Loucy (cell line): Measurements from ENCODE around the gene MRPL18.

Experiments
- H2AFZ ChIP-seq: fragments of 200-600 bp; sonication (generic); 2 replicates; pipeline ENCODE4 v1.6.0; 2016; ENCODE audit warnings: antibody characterized with exemption, mild to moderate bottlenecking, low read length, moderate library complexity
- H3F3A ChIP-seq: fragments of 200-600 bp; 2 replicates; pipeline ENCODE4 v1.6.0; 2016; ENCODE audit warnings: antibody characterized with exemption, low read depth, mild to moderate bottlenecking
- H3K27me3 ChIP-seq: fragments of 200-600 bp; sonication (generic); 2 replicates; pipeline ENCODE4 v1.6.1; 2014; ENCODE audit warnings: low read length, mild to moderate bottlenecking; ENCODE audit not compliant: insufficient read depth, poor library complexity, severe bottlenecking
- H3K36me3 ChIP-seq: fragments of 200-600 bp; sonication (generic); 2 replicates; pipeline ENCODE4 v1.6.1; 2016; ENCODE audit warnings: low read length; ENCODE audit not compliant: insufficient read depth
- H3K4me1 ChIP-seq: fragments of 200-600 bp; sonication (generic); 2 replicates; pipeline ENCODE4 v1.5.1; 2014; ENCODE audit warnings: low read length, mild to moderate bottlenecking; ENCODE audit not compliant: insufficient read depth, poor library complexity, severe bottlenecking
- H3K4me2 ChIP-seq: fragments of 200-600 bp; sonication (generic); 2 replicates; pipeline ENCODE4 v1.6.0; 2014; ENCODE audit warnings: antibody characterized with exemption, low read length, low read depth, mild to moderate bottlenecking; ENCODE audit not compliant: poor library complexity, severe bottlenecking
- H3K4me3 ChIP-seq: fragments of 200-600 bp; sonication (generic); 2 replicates; pipeline ENCODE4 v1.5.1; 2014; ENCODE audit warnings: low read length, mild to moderate bottlenecking, mixed read lengths; ENCODE audit not compliant: poor library complexity, severe bottlenecking
- H3K79me2 ChIP-seq: fragments of 200-600 bp; sonication (generic); 2 replicates; pipeline ENCODE4 v1.6.1; 2014; ENCODE audit warnings: low read length; ENCODE audit not compliant: insufficient read depth
- H3K9ac ChIP-seq: fragments of 200-600 bp; sonication (generic); 2 replicates; pipeline ENCODE4 v1.6.0; 2014; ENCODE audit warnings: mild to moderate bottlenecking, low read depth, low read length, moderate library complexity; ENCODE audit not compliant: poor library complexity, severe bottlenecking
- H3K9me2 ChIP-seq: fragments of 200-600 bp; sonication (generic); replicated peaks from 2 replicates; pipeline ENCODE4 v1.6.1; 2016; ENCODE audit warnings: low read depth, low read length, mixed read lengths
- H3K9me3 ChIP-seq: fragments of 200-600 bp; sonication (generic); 2 replicates; pipeline ENCODE4 v1.6.1; 2014; ENCODE audit warnings: mild to moderate bottlenecking, antibody characterized with exemption, low read length, low read depth; ENCODE audit not compliant: insufficient read depth
- H4K20me1 ChIP-seq: fragments of 200-600 bp; sonication (generic); 2 replicates; pipeline ENCODE4 v1.6.0; 2014; ENCODE audit warnings: antibody characterized with exemption, low read length, mild to moderate bottlenecking; ENCODE audit not compliant: insufficient read depth, poor library complexity, severe bottlenecking
- EZH2phosphoT487 ChIP-seq: fragments of 200-600 bp; IDR thresholded peaks from 2 replicates; pipeline ENCODE4 v1.6.1; 2018; ENCODE audit warnings: antibody characterized with exemption, mild to moderate bottlenecking, moderate library complexity, borderline replicate concordance
- TF ChIP-seq, protein P1 (sequence below): fragments of 200-600 bp; sonication (generic); conservative IDR thresholded peaks from 2 replicates; pipeline ENCODE4 v1.5.1; 2014; ENCODE audit warnings: mild to moderate bottlenecking, antibody characterized with exemption, low read length

Gene MRPL18

DNA sequence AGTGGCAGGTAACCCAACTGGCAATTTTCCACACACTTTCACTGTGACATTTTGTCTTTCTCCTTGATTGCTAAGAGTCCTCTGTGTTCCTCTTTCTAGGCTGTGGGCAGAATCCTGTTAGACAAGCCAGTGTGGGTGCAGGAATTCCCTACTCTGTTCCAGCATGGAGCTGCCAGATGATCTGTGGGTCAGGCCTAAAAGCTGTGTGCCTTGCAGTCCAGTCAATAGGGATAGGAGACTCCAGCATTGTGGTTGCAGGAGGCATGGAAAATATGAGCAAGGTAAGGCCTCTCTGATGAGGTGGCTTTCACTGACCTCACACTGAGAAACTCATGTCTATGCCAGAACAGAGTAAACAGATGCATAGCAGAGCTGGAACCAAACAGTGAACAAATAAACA lies 23.4 kb upstream of the MRPL18 start:
- Histone ChIP-seq H3F3A (no peaks in the 10 kb centered on the region), H3K27me3 (no peaks in the 10 kb centered on the region), H3K79me2 (peaks cover 57% of the 10 kb centered on the region), H3K4me3 (peak overlapping the region; percentile 1), H3K9me3 (no peaks in the 10 kb centered on the region), H2AFZ (no peak overlapping the region), H3K9ac (peak overlapping the region; percentile 19), H3K36me3 (peaks cover 51% of the 10 kb centered on the region; the same call in 1 of the 2 replicates), H4K20me1 (peaks cover 16% of the 10 kb centered on the region), H3K4me1 (peaks cover 19% of the 10 kb centered on the region), H3K9me2 (no peaks in the 10 kb centered on the region), H3K4me2 (peak overlapping the region; percentile 86)
- no peak for TF ChIP-seq EZH2phosphoT487
- TF ChIP-seq, protein P1, sequence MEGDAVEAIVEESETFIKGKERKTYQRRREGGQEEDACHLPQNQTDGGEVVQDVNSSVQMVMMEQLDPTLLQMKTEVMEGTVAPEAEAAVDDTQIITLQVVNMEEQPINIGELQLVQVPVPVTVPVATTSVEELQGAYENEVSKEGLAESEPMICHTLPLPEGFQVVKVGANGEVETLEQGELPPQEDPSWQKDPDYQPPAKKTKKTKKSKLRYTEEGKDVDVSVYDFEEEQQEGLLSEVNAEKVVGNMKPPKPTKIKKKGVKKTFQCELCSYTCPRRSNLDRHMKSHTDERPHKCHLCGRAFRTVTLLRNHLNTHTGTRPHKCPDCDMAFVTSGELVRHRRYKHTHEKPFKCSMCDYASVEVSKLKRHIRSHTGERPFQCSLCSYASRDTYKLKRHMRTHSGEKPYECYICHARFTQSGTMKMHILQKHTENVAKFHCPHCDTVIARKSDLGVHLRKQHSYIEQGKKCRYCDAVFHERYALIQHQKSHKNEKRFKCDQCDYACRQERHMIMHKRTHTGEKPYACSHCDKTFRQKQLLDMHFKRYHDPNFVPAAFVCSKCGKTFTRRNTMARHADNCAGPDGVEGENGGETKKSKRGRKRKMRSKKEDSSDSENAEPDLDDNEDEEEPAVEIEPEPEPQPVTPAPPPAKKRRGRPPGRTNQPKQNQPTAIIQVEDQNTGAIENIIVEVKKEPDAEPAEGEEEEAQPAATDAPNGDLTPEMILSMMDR: no peak

DNA sequence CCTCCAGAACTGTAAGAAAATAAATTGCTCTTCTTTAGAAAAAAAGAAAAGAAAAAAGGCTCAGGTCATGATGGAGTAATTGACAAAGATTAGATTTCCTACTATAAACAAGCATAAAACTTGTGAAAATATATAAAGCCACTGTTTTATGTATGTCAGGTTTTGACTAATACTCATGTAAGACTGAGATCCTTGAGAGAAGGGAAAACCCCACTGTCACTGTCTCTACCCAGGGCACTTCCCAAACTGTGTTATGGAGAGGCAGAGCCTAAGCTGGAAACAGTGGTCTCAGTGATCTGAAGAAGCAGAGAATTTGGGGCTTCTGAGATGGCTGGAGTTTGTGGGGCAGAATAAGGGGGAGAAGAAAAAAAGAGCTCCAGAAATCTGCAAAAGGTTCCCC lies 20.8 kb upstream of the MRPL18 start:
- Histone ChIP-seq H3K4me2 (peak overlapping the region; percentile 86), H3K9me3 (no peaks in the 10 kb centered on the region), H3K9ac (no peak overlapping the region), H2AFZ (no peak overlapping the region), H3K27me3 (no peaks in the 10 kb centered on the region), H3F3A (no peaks in the 10 kb centered on the region), H3K9me2 (no peaks in the 10 kb centered on the region), H3K79me2 (peaks cover 38% of the 10 kb centered on the region), H3K4me1 (peaks cover 11% of the 10 kb centered on the region), H3K4me3 (no peak overlapping the region), H4K20me1 (peaks cover 16% of the 10 kb centered on the region), H3K36me3 (peaks cover 54% of the 10 kb centered on the region; the same call in 1 of the 2 replicates)
- no peak for TF ChIP-seq EZH2phosphoT487
- TF ChIP-seq, protein P1: no peak

DNA sequence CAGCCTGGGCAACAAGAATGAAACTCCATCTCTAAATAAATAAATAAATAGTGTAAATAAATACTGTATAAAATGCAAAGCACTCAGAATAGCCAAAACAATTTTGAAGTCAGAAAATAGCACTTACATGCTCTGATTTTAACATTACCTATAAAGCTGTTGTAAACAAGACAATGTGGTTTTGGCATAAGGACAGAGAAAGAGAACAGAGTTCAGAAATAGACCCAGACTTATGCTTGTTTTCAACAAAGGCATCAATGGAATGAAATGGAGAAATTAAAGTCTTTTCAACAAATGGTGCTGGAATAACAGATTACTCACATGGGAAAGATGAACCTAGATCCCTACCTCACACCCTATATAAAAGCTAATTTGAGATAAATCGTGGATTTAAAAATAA lies 18.1 kb upstream of the MRPL18 start:
- peaks cover 11% of the 10 kb centered on the region; the same call in 1 of the 2 replicates for H3K79me2 ChIP-seq
- H3K9me2 ChIP-seq: no peaks in the 10 kb centered on the region
- TF ChIP-seq EZH2phosphoT487: no peak
- TF ChIP-seq, protein P1: no peak
- H3K4me3 ChIP-seq: no peak overlapping the region
- H3K9me3 ChIP-seq: no peaks in the 10 kb centered on the region
- H3K4me1 ChIP-seq: no peaks in the 10 kb centered on the region
- peaks cover 66% of the 10 kb centered on the region; the same call in 1 of the 2 replicates for H3K36me3 ChIP-seq
- H3K4me2 ChIP-seq: no peak overlapping the region
- no peak overlapping the region for H2AFZ ChIP-seq
- no peaks in the 10 kb centered on the region for H3K27me3 ChIP-seq
- peaks cover 11% of the 10 kb centered on the region for H4K20me1 ChIP-seq
- H3K9ac ChIP-seq: no peak overlapping the region
- H3F3A ChIP-seq: no peaks in the 10 kb centered on the region
